Kidney glomerular epithelial cell (primary cell): ENCODE measurements around the gene CNTNAP2.
"Not testable (repeated sequence)": the region's sequence is repeated elsewhere in the genome, so short reads cannot be mapped to it uniquely, and the experiment has no call there.

Source experiments
- DNase-seq: peaks from one replicate; lab custom pipeline; 2025; lab: John Stamatoyannopoulos, UW

CNTNAP2 gene

GRCh38 chr7:148397985-148398384, 2281.4 kb downstream of the CNTNAP2 start:
- no peak for DNase-seq

- no peak for DNase-seq
Measured at GRCh38 chr7:148398844-148399365, 2282.3 kb downstream of the CNTNAP2 start.

GRCh38 chr7:148400101-148400500, 2283.5 kb downstream of the CNTNAP2 start:
- no peak for DNase-seq

- no peak for DNase-seq
Measured at GRCh38 chr7:148402159-148402558, 2285.6 kb downstream of the CNTNAP2 start.

GRCh38 chr7:148403466-148403993, 2286.9 kb downstream of the CNTNAP2 start:
- no peak for DNase-seq

GRCh38 chr7:148408307-148408706, 2291.7 kb downstream of the CNTNAP2 start:
- DNase-seq: no peak

- no peak for DNase-seq
Measured at GRCh38 chr7:148410905-148411304, 2294.3 kb downstream of the CNTNAP2 start.

- DNase-seq: no peak
Measured at GRCh38 chr7:148412691-148413090, 2296.1 kb downstream of the CNTNAP2 start.

GRCh38 chr7:148419856-148420832, 2303.5 kb downstream of the CNTNAP2 start:
- no peak for DNase-seq

GRCh38 chr7:148422030-148422429, 2305.4 kb downstream of the CNTNAP2 start:
- DNase-seq: no peak

- DNase-seq: not testable (repeated sequence)
Measured at GRCh38 chr7:148426393-148426792, 2309.8 kb downstream of the CNTNAP2 start.

GRCh38 chr7:148430690-148431089, 2314.1 kb downstream of the CNTNAP2 start:
- not testable (repeated sequence) for DNase-seq

GRCh38 chr7:148433521-148434180, 2317.1 kb downstream of the CNTNAP2 start:
- DNase-seq: no peak

GRCh38 chr7:148434181-148434757, 2317.7 kb downstream of the CNTNAP2 start:
- no peak for DNase-seq

- DNase-seq: no peak
Measured at GRCh38 chr7:148434887-148435286, 2318.3 kb downstream of the CNTNAP2 start.

GRCh38 chr7:148435715-148436114, 2319.1 kb downstream of the CNTNAP2 start:
- no peak for DNase-seq

GRCh38 chr7:148436135-148436534, 2319.5 kb downstream of the CNTNAP2 start:
- no peak for DNase-seq

GRCh38 chr7:148436571-148436970, 2320.0 kb downstream of the CNTNAP2 start:
- no peak for DNase-seq

- no peak for DNase-seq
Measured at GRCh38 chr7:148437043-148437442, 2320.4 kb downstream of the CNTNAP2 start.

- no peak for DNase-seq
Measured at GRCh38 chr7:148442141-148442655, 2325.6 kb downstream of the CNTNAP2 start.

GRCh38 chr7:148442933-148443332, 2326.3 kb downstream of the CNTNAP2 start:
- no peak for DNase-seq
